CD4-positive, alpha-beta T cell treated with Interleukin-6 at 100 ng/mL for 8 hours (primary cell): Measurements from ENCODE around the gene BRCC3.

Experiments used
- DNase-seq: peaks from one replicate; pipeline ENCODE4 v3.0.0-alpha.2; 2020; ENCODE audit warnings: mixed read lengths, low spot score

The BRCC3 gene

DNA sequence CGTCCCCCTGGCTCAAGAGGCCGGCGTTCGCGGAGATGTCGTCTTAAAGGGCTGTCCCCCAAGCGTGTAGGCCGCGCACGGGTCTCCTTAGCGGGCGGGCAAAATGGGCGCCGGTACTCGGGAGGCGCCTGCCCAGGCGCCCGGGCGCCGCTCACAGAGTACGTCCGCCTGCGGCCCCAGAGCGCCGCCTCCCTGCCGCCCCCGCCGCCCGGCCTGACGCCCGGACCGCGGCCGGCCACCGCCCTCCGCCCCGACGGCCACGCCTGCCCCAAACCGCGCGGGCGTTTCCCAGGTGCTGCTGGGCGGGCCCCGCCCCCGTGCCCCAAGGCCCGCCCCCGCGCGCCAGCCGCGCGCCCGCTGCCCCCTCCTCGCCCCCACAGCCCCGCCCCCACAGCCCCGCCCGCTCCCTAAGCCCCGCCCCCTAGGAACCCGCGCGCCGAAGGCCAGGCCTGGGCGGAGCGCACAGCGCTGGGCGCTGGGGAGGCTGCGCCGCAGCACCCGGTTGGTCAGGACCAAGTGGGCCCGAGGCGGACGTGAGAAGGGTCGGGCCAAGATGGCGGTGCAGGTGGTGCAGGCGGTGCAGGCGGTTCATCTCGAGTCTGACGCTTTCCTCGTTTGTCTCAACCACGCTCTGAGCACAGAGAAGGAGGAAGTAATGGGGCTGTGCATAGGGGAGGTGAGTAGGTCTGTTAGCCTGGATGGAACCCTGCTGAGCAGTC is at the start of gene BRCC3, which contains the start of the genes CMC4 and MTCP1:
Gene BRCC3, plus strand, starts transcription at position 534 of the 719 bp plus-strand sequence. Its CDS starts 20 bp downstream, at position 554.
Gene CMC4, minus strand, starts transcription at position 162 of the 719 bp plus-strand sequence. CDS start 7,113 bp downstream, outside the sequence.
Gene MTCP1, minus strand, starts transcription at position 162 of the 719 bp plus-strand sequence. CDS start 5,126 bp downstream, outside the sequence.
- DNase-seq = peak; percentile 77

DNA sequence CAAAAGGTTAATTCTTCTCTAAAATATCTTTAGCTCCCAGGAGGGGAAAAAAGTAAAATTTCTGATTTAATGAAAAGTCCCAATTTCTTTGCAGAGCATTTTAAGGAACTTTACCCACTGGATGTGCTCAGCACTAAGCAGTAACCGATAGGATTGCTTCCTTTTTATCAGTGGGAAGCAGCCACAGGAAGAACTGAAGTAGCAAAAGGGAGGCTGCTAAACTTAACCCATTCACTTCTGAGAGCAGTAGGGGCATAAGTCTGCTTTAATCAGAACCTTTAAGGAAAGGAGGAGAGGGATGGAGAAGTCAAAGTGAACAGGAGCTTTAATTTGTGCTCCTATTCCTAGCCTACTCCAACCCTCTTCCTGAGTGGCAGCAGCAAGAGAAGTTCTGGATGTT is 48.7 kb upstream of the BRCC3 start, which contains the start of gene F8:
Gene F8, minus strand, starts transcription at position 139 of the 400 bp plus-strand sequence. CDS start 171 bp downstream, outside the sequence.
- DNase-seq = no peak

DNA sequence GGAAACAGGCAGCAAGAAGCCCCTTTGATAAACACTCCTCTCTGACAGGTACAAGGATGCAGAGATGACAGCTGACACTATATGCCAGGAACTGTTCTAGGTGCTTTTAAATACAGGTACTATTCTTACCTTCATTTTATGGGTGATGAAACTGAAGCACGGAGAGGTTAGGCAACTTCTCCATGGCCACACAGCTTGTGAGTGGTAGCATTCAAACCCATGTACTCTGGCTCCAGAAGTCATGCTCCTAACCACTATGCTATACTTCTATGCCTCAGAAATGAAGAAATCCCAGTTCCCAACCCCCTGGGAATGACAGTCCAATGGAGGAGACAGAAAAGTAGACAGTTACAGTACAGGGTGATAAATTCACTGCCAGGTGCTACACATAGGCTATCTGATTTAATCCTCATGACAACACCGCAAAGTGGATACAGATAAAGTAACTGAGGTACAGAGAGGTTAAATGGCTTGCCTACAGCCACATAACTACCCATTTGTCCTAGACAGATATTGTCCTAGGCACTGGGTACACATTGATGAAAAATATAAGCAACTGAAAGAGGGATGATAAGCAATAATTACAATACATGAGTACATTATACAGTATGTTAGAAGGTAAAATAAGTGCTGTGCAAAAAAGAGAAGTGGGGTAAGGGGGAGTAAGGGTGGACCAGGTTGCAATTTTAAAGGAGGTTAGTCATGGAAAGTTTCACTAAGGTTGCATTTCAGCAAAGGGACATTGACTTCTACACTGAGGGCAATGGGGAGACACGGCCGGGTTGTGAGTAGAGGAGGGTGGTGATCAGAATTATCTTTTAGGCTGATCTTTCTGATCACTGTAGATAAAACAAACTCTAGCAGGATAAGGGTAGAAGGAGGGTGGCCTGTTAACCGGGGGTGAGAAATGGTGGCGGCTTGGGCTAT is 47.1 kb upstream of the BRCC3 start:
- DNase-seq = no peak

DNA sequence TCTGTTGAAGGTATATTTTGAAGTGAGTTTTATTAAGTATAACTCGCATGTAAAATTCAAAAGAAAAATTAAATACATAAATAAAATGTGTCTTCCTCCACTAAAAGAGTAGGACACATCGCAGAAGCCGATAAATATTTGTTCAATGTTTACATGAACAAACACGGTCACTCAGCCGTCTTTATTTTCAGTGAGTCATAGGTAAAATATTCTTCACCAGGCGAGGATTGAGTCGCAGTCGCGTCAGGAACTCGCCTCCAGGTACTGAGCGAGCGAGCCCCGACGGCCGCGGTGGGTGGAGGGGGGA is 44.9 kb upstream of the BRCC3 start:
- no peak for DNase-seq

DNA sequence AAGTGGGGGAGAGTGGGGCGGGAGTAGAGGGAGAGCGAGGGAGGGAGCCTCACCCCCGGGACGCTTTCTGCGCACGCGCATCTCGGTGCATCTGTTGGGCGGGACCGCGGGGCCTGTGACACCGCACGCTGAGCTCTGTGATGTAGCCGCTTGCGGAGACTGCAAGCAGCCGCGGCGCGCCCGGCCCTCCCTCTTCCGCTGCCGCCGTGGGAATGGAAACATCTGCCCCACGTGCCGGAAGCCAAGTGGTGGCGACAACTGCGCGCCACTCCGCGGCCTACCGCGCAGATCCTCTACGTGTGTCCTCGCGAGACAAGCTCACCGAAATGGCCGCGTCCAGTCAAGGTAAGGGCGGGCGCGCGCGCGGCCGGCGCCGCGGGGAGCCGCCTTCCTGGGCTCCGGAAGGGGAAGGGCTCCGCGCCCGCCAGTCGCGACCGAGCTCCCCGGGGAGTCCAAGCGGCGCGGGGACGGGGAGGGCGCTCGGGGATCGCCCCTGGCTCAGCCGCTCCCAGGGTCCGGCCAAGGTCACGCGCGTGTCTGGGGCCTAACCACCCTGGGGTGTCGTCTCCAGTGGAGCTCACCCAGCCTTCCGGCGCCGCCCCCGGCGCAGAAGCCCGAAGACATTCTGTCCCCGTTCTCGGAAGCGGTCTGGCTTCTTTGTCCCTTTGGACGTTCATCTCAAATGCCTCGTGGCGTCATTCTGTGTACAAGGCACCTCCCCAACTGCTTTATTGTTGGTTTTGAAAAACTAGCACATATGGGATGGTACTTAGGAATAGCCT is 44.4 kb upstream of the BRCC3 start, which contains the start of gene FUNDC2:
Gene FUNDC2, plus strand, starts transcription at position 118 of the 782 bp plus-strand sequence. Its CDS starts 95 bp downstream, at position 213.
- peak; percentile 94 for DNase-seq

DNA sequence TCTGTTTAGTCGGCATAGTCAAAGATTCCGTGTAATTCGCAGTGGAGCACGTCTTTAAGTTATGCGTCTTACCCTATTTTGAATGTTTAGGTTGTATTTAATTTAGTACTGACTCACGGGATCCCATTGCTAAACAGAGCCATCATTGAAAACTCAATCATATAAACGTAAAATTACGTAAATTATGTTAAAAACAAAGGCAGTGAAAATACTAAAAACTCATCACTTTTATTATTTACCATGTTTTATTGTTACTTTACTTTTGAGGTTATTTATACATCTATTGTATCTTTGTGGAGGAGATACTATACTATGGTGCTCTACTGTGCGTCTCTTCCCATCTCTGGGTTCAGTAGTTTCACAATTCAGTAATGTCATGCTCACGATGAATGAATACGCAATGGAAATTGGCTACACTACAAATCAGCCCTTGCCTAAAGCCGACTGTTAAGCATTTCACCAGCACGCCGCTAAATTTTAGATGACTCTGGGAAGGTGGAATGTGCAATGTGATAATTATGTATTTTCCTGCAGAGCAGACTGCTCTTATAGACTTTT is 43.7 kb upstream of the BRCC3 start:
- no peak for DNase-seq

DNA sequence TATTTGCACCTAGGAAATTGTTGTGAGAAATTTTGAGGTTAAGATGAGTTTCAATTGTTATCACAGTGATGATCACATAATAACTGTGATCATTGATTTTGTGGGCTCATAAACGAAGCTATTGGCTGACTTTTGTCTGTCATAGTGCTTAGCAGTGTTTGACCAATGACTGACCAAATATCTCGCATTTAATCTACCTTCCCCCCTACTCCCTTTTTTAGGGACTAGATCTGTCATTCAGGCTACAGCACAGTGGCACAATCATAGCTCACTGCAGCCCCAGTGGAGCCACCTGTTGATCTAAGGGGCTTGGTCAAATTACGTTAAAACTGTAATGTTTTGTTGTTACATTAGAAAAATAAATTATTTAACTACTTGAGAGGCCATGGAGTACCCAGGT is 43.2 kb upstream of the BRCC3 start:
- no peak for DNase-seq

DNA sequence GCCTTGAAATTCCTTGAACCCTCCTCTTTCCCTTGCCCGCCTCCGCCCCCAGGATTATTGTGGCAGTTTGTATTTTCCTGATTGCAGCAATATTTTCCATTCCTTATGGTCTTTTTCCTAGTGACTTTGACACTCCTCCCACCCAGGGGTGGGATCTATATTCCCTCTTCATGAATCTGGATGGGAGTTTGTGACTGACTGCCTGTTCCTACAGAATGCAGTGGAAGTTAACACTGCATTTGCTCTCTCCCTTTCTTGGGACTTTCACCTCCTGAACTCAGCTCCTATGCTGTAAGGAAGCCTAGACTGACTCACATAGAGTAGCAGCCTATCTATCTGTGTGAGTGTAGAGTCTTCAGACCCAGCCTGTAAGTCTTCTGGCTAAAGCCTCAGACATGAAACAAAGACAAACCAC is 42.4 kb upstream of the BRCC3 start:
- DNase-seq = no peak

DNA sequence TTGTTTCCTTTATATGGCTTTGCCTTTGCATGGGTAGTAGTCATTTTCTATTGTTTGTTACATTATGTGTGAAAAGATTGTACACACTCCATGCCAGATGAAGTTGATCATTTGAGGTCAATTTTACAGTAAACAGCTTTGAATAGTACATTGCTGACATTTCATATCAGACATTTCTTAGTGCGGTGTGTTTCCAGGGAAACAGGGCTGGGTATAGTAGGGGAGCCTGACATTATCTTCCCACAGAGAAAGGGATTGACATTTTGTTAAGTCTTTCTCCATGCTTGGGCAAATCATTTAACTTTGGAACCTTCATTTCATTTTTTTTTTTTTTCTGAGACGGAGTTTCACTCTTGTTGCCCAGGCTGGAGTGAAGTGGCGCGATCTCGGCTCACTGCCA is 39.7 kb upstream of the BRCC3 start:
- no peak for DNase-seq

DNA sequence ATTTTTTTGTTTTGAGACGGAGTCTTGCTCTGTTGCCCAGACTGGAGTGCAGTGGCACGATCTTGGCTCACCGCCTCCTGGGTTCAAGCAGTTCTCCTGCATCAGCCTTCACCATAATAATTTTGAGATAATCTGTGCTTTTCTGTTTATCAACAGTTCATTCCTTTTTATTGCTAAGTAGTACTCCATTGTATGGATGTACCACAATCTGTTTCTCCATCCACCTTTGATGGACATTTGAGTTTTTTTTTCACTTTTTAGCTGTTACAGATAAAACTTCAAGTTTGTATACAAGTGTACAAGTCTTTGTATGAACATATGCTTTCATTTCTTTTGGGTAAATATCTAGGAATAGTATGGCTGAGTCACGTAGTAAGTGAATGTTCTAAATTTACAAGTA is 35.6 kb upstream of the BRCC3 start:
- no peak for DNase-seq

DNA sequence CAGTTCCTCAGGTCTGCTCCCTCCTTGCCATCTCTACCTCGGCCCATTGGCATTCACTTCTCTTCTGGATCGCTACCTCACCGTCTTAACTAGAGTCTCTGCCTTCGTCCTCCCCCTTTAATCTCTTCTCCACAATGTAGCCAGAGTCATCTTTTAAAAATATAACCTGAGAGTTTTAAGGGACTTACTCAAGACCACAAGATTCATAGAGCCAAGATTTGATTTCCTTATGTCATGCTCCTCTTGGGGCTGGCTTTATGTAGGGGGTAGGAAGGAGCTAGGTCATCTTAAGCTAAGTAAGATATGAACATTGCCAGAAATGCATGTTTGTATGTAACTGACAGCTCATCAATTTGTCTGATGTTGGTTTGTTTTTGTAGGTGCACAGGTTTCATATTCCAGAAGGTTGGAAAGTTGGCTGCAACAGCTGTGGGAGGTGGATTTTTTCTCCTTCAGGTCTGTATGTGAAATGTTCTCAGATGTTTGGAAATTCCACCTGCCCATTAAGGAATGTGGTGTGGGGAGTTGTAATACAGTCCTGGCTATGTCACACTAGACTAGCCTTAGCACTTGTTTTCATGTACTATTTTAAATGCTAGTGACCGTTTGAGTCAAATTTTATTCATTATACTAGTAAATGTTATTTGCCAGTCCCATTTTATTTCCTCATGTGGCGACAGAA is 25.0 kb upstream of the BRCC3 start:
- no peak for DNase-seq

DNA sequence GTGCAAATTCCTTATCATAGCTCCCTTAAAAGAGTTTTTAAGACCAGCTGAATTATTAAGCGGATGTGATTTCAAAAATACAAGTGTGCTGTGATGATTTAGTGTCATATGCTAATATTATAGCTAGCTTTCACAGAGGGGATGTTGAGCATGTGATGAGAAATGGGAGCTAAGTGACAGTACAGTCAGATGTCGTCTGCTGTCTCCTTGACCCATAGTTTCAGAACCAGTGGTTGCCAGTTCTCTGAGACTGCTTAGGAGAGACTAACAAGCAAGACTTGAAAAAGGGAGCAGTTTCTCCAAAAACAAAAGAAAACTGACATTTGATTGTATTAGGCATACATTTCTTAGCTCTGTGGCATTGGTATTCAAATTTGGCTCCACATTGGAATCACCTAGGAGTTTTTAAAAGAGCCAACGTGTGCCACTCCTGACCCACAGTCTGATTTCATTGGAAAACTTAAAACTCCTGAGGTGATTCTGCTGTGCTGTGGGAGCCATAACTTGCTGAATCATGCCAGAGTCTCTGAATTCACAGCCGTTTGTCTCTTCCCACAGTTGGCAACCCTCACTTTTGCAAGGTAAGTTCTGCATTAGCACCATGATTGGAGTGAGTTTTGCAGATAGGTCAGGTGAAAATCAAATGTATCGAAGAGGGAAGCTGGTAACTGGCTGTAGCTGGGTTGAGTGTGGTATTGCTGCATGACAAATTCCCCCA is 24.3 kb upstream of the BRCC3 start:
- DNase-seq = no peak

DNA sequence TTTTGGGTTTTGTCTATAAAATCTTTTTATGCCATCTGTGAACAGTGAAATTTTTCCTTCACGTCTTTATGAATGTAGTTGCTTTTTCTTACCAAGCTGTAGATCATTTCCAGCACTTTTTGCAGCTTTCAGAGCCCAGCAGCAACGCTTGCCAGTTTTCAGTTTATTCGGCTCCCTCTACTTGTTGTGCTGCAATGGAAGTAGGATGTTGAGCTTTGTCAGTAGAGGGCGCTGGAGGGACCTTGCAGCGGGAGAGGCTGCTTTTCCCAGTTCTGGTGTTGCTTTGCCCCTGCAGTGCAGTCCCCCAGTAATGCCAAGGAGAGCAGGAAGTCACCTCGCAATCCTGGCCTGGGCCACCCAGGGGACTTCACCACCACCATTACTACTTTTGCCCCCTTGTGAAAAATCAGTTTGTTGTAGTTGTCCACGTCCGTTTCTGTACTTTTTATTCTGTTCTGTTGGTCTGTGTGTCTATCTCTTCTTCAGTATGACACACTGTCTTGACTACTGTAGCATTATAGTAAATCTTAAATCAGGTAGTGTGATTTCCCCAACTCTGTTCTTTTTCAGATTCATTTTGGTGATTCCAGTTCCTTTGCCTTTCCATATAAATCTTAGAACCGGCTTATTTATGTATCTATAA is 22.2 kb upstream of the BRCC3 start:
- DNase-seq = peak; percentile 43

DNA sequence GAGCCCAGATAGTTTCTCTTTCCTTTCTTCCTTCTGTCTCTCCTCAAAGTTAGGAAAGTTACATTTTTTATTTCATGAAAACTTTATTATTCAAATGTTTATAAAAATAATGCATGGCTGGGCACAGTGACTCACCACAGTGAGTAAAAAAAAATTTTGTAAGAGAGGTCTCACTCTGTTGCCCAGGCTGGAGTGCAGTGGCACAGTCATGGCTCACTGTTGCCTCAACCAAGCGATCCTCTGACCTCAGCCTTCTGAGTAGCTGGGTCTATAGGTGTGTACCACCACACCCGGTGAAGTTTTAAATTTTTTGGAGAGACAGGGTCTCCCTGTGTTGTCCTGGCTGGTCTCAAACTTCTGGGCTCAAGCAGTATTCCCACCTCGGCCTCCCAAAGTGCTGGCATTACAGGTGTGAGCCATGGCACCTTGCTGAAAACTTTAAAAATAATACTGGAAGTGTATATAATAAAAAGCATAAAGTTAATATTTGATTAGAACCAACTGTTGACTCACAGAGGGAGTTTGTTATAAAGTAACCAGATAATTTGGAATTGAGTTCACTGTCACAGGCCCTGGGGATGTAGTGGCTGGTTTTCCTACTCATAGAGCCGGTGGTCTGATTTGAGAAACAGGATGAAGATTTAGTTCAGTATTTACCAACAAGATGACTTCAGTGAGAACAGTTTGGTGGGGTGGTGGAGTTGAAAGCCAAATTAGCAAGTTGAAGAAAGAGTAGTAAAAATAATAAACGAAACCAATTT is 18.4 kb upstream of the BRCC3 start:
- no peak for DNase-seq

DNA sequence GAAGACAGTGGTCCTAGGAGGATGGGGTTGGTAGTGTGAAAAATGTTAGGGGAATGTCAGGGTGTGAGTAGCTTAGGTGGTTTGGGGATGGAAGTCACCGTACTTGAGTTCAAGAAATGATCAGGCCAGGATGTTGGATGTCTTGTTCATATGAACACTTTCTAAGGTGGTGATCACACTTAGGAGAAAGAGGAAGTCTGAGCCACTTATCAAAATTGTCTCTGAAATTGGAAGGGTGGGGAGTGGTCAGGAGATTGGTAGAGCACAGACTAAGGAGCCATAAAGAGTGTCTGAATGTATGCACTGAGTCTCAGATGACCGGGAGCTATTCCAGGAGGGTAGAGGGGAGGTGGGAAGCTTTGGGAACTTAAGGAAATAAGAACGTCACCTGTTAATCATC is 17.7 kb upstream of the BRCC3 start:
- no peak for DNase-seq

DNA sequence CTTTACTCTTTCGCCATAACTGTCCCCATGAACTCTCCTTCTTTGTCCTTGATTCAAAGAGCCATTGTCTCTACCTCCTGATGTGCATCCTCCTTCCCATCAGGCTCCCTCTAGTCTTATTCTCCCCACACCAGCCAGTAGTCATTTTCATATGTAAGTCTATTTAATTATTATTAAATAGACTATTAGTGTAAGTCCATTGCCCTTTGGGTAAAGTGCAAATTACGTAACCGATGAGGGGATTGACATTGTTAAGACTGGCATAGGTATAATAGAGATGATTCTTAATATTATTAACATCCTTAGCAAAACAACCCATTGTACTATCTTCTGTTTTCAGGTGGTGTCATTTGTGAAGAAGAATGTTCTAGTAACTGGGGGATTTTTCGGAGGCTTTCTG is 17.1 kb upstream of the BRCC3 start:
- no peak for DNase-seq

DNA sequence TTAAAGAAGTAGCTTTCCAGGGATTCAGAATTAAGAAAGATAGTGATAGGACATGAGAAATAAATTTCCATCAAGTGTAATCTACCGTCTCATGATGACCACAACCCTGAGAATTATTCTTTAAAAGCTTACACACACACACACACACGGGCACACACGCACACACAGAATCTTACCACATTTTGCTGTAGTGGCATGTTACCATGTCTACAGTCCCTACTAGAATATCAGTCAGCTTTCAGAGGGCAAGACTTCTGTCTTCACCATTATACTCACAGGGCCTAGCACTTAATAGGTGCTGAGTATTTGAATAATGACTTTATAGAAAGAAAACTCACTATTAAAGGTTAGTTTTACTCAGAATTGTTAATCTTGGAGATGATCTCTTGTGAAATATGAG is 15.8 kb upstream of the BRCC3 start:
- no peak for DNase-seq

DNA sequence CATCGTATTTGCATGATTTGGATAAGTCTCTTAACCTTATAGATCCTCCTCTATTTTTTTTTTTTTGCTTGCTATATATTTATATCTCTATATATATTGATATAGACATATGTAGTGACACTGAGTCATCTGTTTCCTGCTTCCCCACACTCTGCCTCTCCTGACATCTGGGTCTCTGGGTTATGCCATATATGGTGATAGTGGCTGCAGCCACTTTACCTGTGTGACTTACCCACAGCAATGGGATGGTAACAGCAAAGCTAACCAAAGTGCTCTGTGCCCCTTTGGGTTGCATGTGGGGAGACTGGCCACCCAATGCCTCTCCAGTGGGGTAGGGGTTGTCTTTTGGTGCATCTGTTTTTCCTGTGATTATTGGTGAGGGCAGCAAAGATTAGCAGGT is 14.8 kb upstream of the BRCC3 start:
- DNase-seq = peak; percentile 14
